WTC11 (cell line): ENCODE data around the gene SFI1.

Experiments
- CREM ChIP-seq: sonication (generic); formaldehyde crosslinking; IDR thresholded peaks from 2 replicates; pipeline ENCODE4 v1.8.1; 2022; ENCODE audit warnings: mild to moderate bottlenecking, missing genetic modification reagents, moderate library complexity
- SP1 ChIP-seq: sonication (generic); formaldehyde crosslinking; conservative IDR thresholded peaks from 2 replicates; pipeline ENCODE4 v1.8.1; 2022; ENCODE audit warnings: missing genetic modification reagents
- TCF7 ChIP-seq: sonication (generic); formaldehyde crosslinking; IDR thresholded peaks from 2 replicates; pipeline ENCODE4 v1.8.0; 2022; ENCODE audit warnings: mild to moderate bottlenecking, low read depth, missing genetic modification reagents, moderate library complexity
- TF ChIP-seq, protein P1 (sequence below): sonication (generic); formaldehyde crosslinking; IDR thresholded peaks from 2 replicates; pipeline ENCODE4 v1.8.1; 2023; ENCODE audit warnings: mild to moderate bottlenecking, moderate library complexity, missing genetic modification reagents
- TF ChIP-seq, protein P2 (sequence below): sonication (generic); formaldehyde crosslinking; IDR thresholded peaks from 2 replicates; pipeline ENCODE4 v1.8.1; 2022; ENCODE audit warnings: low read depth, mild to moderate bottlenecking, moderate library complexity, missing genetic modification reagents, borderline replicate concordance

DNA sequence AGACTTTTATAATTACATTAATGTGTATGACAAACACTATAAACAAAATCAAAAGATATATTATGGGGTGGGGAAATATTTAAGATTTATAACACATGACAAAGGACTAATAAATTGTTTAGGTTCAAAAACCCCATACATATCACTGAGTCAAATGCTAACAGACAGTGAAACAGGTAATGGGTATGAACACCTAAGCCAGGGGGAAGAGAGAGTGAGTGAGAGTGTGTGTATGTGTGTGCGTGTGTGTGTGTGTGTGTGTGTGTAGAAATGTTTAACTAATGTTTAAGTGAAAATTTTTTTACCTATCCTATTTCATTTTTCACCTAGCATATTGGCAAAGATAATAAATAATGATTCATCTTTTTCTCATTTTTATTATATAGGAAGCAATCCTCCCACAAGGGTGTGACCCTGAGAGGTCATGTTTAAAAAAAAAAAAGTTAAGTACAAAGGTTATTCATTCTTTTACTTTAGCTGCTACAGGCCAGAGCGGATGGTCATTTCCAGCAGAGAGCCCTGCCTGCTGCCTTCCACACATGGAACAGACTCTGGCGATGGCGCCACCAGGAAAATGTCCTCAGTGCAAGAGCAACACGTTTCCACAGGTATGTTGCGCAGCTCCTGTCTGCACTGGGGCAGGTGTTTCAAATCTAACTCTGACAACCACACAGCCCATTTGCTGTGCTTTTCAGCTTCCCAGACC is 92.8 kb downstream of the SFI1 start:
- TF ChIP-seq, protein P1, sequence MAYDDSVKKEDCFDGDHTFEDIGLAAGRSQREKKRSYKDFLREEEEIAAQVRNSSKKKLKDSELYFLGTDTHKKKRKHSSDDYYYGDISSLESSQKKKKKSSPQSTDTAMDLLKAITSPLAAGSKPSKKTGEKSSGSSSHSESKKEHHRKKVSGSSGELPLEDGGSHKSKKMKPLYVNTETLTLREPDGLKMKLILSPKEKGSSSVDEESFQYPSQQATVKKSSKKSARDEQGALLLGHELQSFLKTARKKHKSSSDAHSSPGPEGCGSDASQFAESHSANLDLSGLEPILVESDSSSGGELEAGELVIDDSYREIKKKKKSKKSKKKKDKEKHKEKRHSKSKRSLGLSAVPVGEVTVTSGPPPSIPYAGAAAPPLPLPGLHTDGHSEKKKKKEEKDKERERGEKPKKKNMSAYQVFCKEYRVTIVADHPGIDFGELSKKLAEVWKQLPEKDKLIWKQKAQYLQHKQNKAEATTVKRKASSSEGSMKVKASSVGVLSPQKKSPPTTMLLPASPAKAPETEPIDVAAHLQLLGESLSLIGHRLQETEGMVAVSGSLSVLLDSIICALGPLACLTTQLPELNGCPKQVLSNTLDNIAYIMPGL = no peak
- TF ChIP-seq CREM (CRISPR knock-in tag) (no peak), SP1 (no peak), TCF7 (CRISPR knock-in tag) (no peak)
- TF ChIP-seq, protein P2, sequence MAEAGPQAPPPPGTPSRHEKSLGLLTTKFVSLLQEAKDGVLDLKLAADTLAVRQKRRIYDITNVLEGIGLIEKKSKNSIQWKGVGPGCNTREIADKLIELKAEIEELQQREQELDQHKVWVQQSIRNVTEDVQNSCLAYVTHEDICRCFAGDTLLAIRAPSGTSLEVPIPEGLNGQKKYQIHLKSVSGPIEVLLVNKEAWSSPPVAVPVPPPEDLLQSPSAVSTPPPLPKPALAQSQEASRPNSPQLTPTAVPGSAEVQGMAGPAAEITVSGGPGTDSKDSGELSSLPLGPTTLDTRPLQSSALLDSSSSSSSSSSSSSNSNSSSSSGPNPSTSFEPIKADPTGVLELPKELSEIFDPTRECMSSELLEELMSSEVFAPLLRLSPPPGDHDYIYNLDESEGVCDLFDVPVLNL (CRISPR knock-in tag) = no peak
